Aorta (tissue), 5 donors: ENCODE measurements around the gene ACER3. TPM values are rescaled to one million over a fixed set of nuclear protein-coding genes. Genes with fewer than 3 reads are reported as not detected.
A peak's percentile ranks its signal among the peaks of the same experiment; 100 is the strongest.

ENCODE experiments used
- ATAC-seq: fragments of 200-7000 bp; cut with Tn5 transposase; one replicate; pipeline ENCODE4 v1.9.1; 2022; ENCODE audit warnings: moderate library complexity; ENCODE audit not compliant: low FRiP score
- DNase-seq, 2 donors: peaks; one replicate each; pipeline ENCODE4 v3.0.0-alpha.2; 2020
- H3K27ac ChIP-seq, 2 donors: one replicate each; pipeline ENCODE4 v1.5.1; 2013; ENCODE audit warnings: low read length in 2 of 2, mild to moderate bottlenecking in 2 of 2, moderate library complexity in 2 of 2, control low read depth in 1 of 2, inconsistent platforms in 1 of 2, low read depth in 1 of 2
- H3K27me3 ChIP-seq, 2 donors: one replicate each; pipeline ENCODE4 v1.6.1; 2013; ENCODE audit warnings: control low read depth in 1 of 2, low read length in 1 of 2, mild to moderate bottlenecking in 1 of 2, moderate library complexity in 1 of 2; ENCODE audit not compliant: insufficient read depth in 2 of 2, control insufficient read depth in 1 of 2
- H3K36me3 ChIP-seq, 2 donors: one replicate each; pipeline ENCODE4 v1.6.1; 2013; ENCODE audit warnings: control low read depth in 1 of 2, low read length in 1 of 2, mild to moderate bottlenecking in 1 of 2; ENCODE audit not compliant: insufficient read depth in 2 of 2, control insufficient read depth in 1 of 2
- H3K4me1 ChIP-seq, 2 donors: one replicate each; pipeline ENCODE4 v1.6.1; 2013; ENCODE audit warnings: low read length in 2 of 2, control low read depth in 1 of 2, mild to moderate bottlenecking in 1 of 2, moderate library complexity in 1 of 2; ENCODE audit not compliant: insufficient read depth in 2 of 2, control insufficient read depth in 1 of 2
- H3K4me3 ChIP-seq, 2 donors: one replicate each; pipeline ENCODE4 v1.5.1; 2013; ENCODE audit warnings: low read length in 2 of 2, control low read depth in 1 of 2, mild to moderate bottlenecking in 1 of 2
- H3K9me3 ChIP-seq: one replicate; pipeline ENCODE4 v1.6.1; 2013; ENCODE audit warnings: mild to moderate bottlenecking, low read length; ENCODE audit not compliant: control insufficient read depth
- WGBS, 2 donors: extraction: QIAGEN DNeasy Blood & Tissue Kit; methylation state at CpG; one replicate each; pipeline ENCODE4 v1.1.7; 2013; 5-methylcytosine and 5-hydroxymethylcytosine counted together
- intact Hi-C, 2 donors: fragments of 100-400 bp; cut with DNase I; formaldehyde crosslinking; loops; one replicate each; pipeline versions ENCODE4 v1.14.2 to v1.15.0; 2022
- polyA plus RNA-seq, 2 donors: library from polyadenylated mRNA; stranded (reverse); fragments of 200-250 nt; gene quantifications; one replicate each; pipeline ENCODE4 v1.2.3, GENCODE V29; 2013
- total RNA-seq, 2 donors: library from RNA; stranded (reverse); fragmentation: NEBNext Ultra II Directional; extraction: Animal tissue kit (Norgen Biotek cat#: 25700); gene quantifications; one replicate each; pipeline ENCODE4 v1.2.1, GENCODE V29; 2021
- donor health status: healthy with polysubstance abuse.
- donor health status: Bipolar disorder and iron deficiency.
- donor health status: DM: no; HTN: no; CAD: no.
- donor health status: DM: no; HTN: no; CAD: no.
- donor health status: DM: yes; HTN: yes; CAD: no.

ACER3 gene
- total and polyA plus RNA-seq, 4 donors = 3.6 to 27.3 (median 10.9) TPM

DNA sequence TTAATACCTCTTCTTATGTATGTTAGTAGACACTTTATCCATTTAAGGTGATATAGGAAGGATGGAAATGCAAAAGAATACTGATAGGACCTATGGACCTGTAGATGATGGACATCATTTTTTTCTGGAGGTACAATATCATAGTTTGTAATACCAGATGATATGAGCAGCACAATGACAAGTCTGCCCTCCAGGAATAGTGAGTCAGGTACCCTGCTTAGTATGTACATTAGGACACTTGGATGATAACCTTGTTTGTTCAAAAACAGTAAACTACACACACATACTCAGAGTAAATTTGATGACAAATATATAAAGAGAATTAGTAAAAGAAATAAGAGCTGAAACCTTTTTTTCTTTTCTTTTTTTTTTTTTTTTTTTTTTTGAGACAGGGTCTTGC lies 114.8 kb downstream of the ACER3 start:
- intact Hi-C loops = no loop called here
- Histone ChIP-seq H3K4me3 (no peak overlapping the region), H3K4me1 (no peaks in the 10 kb centered on the region), H3K36me3 (peaks cover 0 to 3% of the 10 kb centered on the region in 2 donors), H3K9me3 (no peaks in the 10 kb centered on the region), H3K27me3 (no peaks in the 10 kb centered on the region), H3K27ac (no peak overlapping the region)
- no peak for ATAC-seq
- DNase-seq = no peak

GRCh38 chr11:76977791-76978190 lies 117.1 kb downstream of the ACER3 start:
- ATAC-seq (no peak), DNase-seq (no peak)
- Histone ChIP-seq H3K27me3 (no peaks in the 10 kb centered on the region), H3K4me1 (no peaks in the 10 kb centered on the region), H3K9me3 (no peaks in the 10 kb centered on the region), H3K36me3 (no peaks in the 10 kb centered on the region), H3K27ac (no peak overlapping the region), H3K4me3 (no peak overlapping the region)
- WGBS, 2 donors = 97 to 98% methylated on average over 8 of the region's 8 CpGs
- intact Hi-C loops = no loop called here

DNA sequence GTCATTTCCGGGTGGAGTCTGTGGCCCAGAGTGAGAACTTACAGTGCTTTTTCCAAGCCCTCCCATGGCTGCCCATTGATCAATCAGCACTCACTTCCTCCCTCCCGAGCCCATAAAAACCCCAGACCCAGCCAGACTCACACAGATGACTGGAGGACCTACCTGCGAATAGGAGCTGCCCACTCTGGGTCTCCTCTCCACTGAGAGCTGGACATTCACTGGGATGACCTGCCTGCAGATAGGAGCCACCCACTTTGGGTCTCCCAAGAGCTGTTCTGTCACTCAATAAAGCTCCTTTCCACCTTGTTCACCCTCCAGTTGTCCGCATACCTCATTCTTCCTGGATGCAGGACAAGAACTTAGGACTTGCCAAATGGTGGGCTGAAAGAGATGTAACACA lies 117.5 kb downstream of the ACER3 start:
- ATAC-seq (no peak), DNase-seq (no peak)
- Histone ChIP-seq H3K27ac (no peak overlapping the region), H3K27me3 (no peaks in the 10 kb centered on the region), H3K36me3 (no peaks in the 10 kb centered on the region), H3K4me3 (no peak overlapping the region), H3K9me3 (no peaks in the 10 kb centered on the region), H3K4me1 (no peaks in the 10 kb centered on the region)
- WGBS, 2 donors = 85 to 91% methylated on average over 4 of the region's 4 CpGs
- intact Hi-C loops = no loop called here

DNA sequence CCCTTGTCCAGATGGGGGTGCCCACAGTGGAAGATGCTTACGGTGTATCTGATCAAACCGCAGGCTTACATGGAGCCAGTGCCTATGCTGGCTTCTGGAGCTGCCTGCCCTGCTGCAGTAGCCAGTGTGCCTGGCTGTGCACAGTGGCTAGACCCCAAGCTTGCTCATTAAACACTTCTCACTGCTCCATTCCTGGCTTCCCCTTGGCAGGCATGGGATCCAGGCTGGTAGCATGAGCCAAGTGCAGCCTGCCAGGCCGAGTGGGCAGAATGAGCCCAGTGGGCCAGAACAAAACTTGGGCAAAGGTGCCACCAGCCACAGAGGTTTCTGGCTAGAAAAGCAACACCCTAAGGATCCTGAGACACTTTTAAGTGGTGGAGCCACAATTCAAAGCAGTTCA lies 118.1 kb downstream of the ACER3 start:
- H3K9me3 ChIP-seq = no peaks in the 10 kb centered on the region
- no peak overlapping the region for H3K4me3 ChIP-seq
- WGBS, 2 donors = 31 to 41% methylated on average over 3 of the region's 3 CpGs
- ATAC-seq (peak; percentile 29), DNase-seq (peak in 1 of 2 donors; percentile 54)
- intact Hi-C loops = no loop called here
- no peaks in the 10 kb centered on the region for H3K36me3 ChIP-seq
- peak overlapping the region in 1 of 2 donors; percentile 17 for H3K27ac ChIP-seq
- no peaks in the 10 kb centered on the region for H3K27me3 ChIP-seq
- H3K4me1 ChIP-seq = no peaks in the 10 kb centered on the region

DNA sequence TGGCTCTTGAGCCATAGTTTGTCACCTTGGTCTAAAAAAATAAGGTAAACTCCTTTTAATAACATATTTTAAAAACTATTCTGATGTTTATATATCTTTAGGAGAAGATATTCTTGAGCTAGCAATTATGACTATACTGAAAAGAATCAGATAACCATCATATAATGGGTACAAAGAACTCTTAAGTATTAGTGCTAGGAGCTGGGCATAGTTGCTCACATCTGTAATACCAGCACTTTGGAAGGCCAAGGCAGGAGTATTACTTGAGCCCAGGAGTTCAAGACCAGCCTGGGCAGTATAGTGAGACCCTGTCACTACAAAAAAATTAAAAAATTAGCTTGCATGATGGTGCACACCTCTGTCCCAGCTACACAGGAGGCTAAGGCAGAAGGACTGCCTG lies 119.5 kb downstream of the ACER3 start:
- no peak overlapping the region for H3K27ac ChIP-seq
- no peaks in the 10 kb centered on the region for H3K27me3 ChIP-seq
- intact Hi-C loops = no loop called here
- no peaks in the 10 kb centered on the region for H3K36me3 ChIP-seq
- H3K9me3 ChIP-seq = no peaks in the 10 kb centered on the region
- H3K4me1 ChIP-seq = no peaks in the 10 kb centered on the region
- H3K4me3 ChIP-seq = no peak overlapping the region
- DNase-seq = no peak
- no peak for ATAC-seq

DNA sequence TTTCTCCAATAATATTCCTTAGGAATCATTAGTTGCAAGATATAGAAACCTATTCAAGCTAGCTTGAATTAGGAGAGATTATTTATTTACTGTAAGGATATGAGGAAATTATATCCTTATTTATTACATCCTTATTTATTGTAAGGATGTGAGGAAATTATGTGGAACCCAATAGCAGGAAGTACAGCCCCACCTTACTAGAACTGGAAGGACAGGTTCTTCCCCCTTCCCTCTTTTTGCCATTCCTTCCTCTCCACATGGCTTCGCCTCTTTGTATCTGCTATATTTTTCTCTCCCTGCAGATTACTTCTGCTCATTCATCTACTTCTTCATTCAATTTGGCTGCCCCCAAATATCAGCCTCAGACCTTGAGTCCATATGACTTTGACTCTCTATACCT lies 124.0 kb downstream of the ACER3 start:
- WGBS, 2 donors = 95 to 100% methylated on average over 1 of the region's 1 CpG
- peaks cover 0 to 2% of the 10 kb centered on the region in 2 donors for H3K36me3 ChIP-seq
- H3K27ac ChIP-seq = no peak overlapping the region
- H3K9me3 ChIP-seq = no peaks in the 10 kb centered on the region
- no peak overlapping the region for H3K4me3 ChIP-seq
- no peak for ATAC-seq
- intact Hi-C loops = no loop called here
- H3K4me1 ChIP-seq = no peaks in the 10 kb centered on the region
- no peak for DNase-seq
- no peaks in the 10 kb centered on the region for H3K27me3 ChIP-seq

- Histone ChIP-seq H3K27me3 (no peaks in the 10 kb centered on the region), H3K36me3 (peaks cover 0 to 2% of the 10 kb centered on the region in 2 donors), H3K27ac (no peak overlapping the region), H3K4me1 (no peaks in the 10 kb centered on the region), H3K9me3 (no peaks in the 10 kb centered on the region), H3K4me3 (no peak overlapping the region)
- DNase-seq (no peak), ATAC-seq (no peak)
- WGBS, 2 donors = 77 to 93% methylated on average over 1 of the region's 1 CpG
- intact Hi-C loops = no loop called here
These were observed 126.5 kb downstream of the ACER3 start for GRCh38 chr11:76987203-76987602.

DNA sequence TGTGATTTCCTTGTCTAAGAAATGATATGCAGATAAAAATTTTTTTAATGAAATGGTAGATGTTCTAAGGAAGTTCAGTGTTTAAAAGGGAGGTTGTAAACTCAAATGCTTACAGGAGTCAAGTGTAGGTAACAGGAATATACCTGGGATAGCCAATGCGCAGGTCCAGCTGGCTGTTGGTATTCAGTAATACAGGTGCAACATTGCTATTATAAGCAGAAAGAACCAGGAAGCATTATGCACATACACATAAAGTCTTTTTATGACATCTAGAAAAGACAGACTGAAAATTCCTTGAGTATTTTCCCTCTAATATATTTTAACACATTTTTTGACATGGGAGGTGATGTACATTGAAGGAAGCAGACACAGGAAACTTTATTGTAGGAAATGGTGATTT lies 129.9 kb downstream of the ACER3 start:
- Histone ChIP-seq H3K36me3 (peaks cover 0 to 2% of the 10 kb centered on the region in 2 donors), H3K4me1 (no peaks in the 10 kb centered on the region), H3K4me3 (no peak overlapping the region), H3K27me3 (no peaks in the 10 kb centered on the region), H3K9me3 (no peaks in the 10 kb centered on the region), H3K27ac (no peak overlapping the region)
- DNase-seq = no peak
- no peak for ATAC-seq
- intact Hi-C loops = no loop called here
- 96 to 98% methylated on average over 1 of the region's 1 CpG for WGBS, 2 donors

- intact Hi-C loops = no loop called here
These were observed 134.4 kb downstream of the ACER3 start for GRCh38 chr11:76995081-76995576.

More at GRCh38 chr11:76995081-76995576, 134.4 kb downstream of the ACER3 start:
- no peaks in the 10 kb centered on the region for H3K4me1 ChIP-seq
- H3K9me3 ChIP-seq = no peaks in the 10 kb centered on the region
- ATAC-seq (no peak), DNase-seq (no peak)
- H3K27ac ChIP-seq = no peak overlapping the region
- no peak overlapping the region for H3K4me3 ChIP-seq
- H3K36me3 ChIP-seq = no peaks in the 10 kb centered on the region
- H3K27me3 ChIP-seq = no peaks in the 10 kb centered on the region
